ENCODE results near the gene RALGAPA2. TPM values are rescaled to one million over a fixed set of nuclear protein-coding genes. Genes with fewer than 3 reads are reported as not detected.

Gene RALGAPA2
- total RNA-seq, 1 experiment from 2014 or later: 9.8 TPM

GRCh38 chr20:20744170-20744725, 31.8 kb upstream of the RALGAPA2 start:
- no peaks in the 10 kb centered on the region for H3K9me2 ChIP-seq (replicated peaks; ENCODE audit: low read length)
- BruUV-seq (replicated peaks): no TSS peak
- no peaks in the 10 kb centered on the region for H4K20me1 ChIP-seq (ENCODE audit: low read length)
- ChIA-PET CTCF (no interaction called here), POLR2A (ENCODE audit: unreplicated experiment) (no interaction called here)
- no peaks in the 10 kb centered on the region for H3F3A ChIP-seq (ENCODE audit: low read length, unreplicated experiment)
- no peak for ATAC-seq
- no peak for DNase-seq
- H3K27ac ChIP-seq (ENCODE audit: low read length): no peak overlapping the region
- no peaks in the 10 kb centered on the region for H3K36me3 ChIP-seq (ENCODE audit: low read depth, low read length)
- intact Hi-C loops (cut with micrococcal nuclease): no loop called here
- no peaks in the 10 kb centered on the region for H3K4me1 ChIP-seq (ENCODE audit: insufficient read depth, low read length)
- H3K27me3 ChIP-seq (ENCODE audit: low read length): peaks cover 82% of the 10 kb centered on the region
- H2AFZ ChIP-seq (ENCODE audit: low read length): no peak overlapping the region
- TF ChIP-seq EZH2phosphoT487 (IDR thresholded peaks at IDR 0.05; ENCODE audit: borderline replicate concordance, low read length): no peak
- no peaks in the 10 kb centered on the region for H3K79me2 ChIP-seq (ENCODE audit: low read length)
- no peak overlapping the region for H3K9ac ChIP-seq (ENCODE audit: low read length)
- H3K4me2 ChIP-seq (ENCODE audit: low read length): no peak overlapping the region
- no peak overlapping the region for H3K4me3 ChIP-seq (ENCODE audit: low read length)
- peaks cover 11% of the 10 kb centered on the region for H3K9me3 ChIP-seq (ENCODE audit: low read length)

GRCh38 chr20:20743511-20744169, 31.2 kb upstream of the RALGAPA2 start:
- Histone ChIP-seq H3K9me3 (ENCODE audit: low read length) (peaks cover 6% of the 10 kb centered on the region), H3F3A (ENCODE audit: low read length, unreplicated experiment) (no peaks in the 10 kb centered on the region), H3K4me1 (ENCODE audit: insufficient read depth, low read length) (no peaks in the 10 kb centered on the region), H3K36me3 (ENCODE audit: low read depth, low read length) (no peaks in the 10 kb centered on the region), H3K4me3 (ENCODE audit: low read length) (no peak overlapping the region), H4K20me1 (ENCODE audit: low read length) (no peaks in the 10 kb centered on the region), H3K79me2 (ENCODE audit: low read length) (no peaks in the 10 kb centered on the region), H3K27ac (ENCODE audit: low read length) (no peak overlapping the region), H3K9ac (ENCODE audit: low read length) (no peak overlapping the region), H2AFZ (ENCODE audit: low read length) (no peak overlapping the region), H3K27me3 (ENCODE audit: low read length) (peaks cover 83% of the 10 kb centered on the region), H3K4me2 (ENCODE audit: low read length) (no peak overlapping the region), H3K9me2 (replicated peaks; ENCODE audit: low read length) (no peaks in the 10 kb centered on the region)
- CTCF ChIA-PET: no interaction called here
- TF ChIP-seq CTCF (conservative IDR thresholded peaks at IDR 0.05; ENCODE audit: low read depth, low read length): no peak
- BruUV-seq (replicated peaks): no TSS peak
- ATAC-seq: no peak
- POLR2A ChIA-PET (ENCODE audit: unreplicated experiment): no interaction called here
- DNase-seq: no peak
- intact Hi-C loops (cut with micrococcal nuclease): no loop called here

GRCh38 chr20:20741087-20742045, 28.9 kb upstream of the RALGAPA2 start:
- Histone ChIP-seq H3K9ac (ENCODE audit: low read length) (no peak overlapping the region), H3K27ac (ENCODE audit: low read length) (no peak overlapping the region), H3F3A (ENCODE audit: low read length, unreplicated experiment) (no peaks in the 10 kb centered on the region), H3K9me3 (ENCODE audit: low read length) (peaks cover 4% of the 10 kb centered on the region; the same call in 1 of the 2 replicates), H3K79me2 (ENCODE audit: low read length) (no peaks in the 10 kb centered on the region), H3K9me2 (replicated peaks; ENCODE audit: low read length) (no peaks in the 10 kb centered on the region), H3K4me2 (ENCODE audit: low read length) (no peak overlapping the region), H2AFZ (ENCODE audit: low read length) (no peak overlapping the region), H3K4me1 (ENCODE audit: insufficient read depth, low read length) (no peaks in the 10 kb centered on the region), H4K20me1 (ENCODE audit: low read length) (no peaks in the 10 kb centered on the region), H3K36me3 (ENCODE audit: low read depth, low read length) (no peaks in the 10 kb centered on the region), H3K4me3 (ENCODE audit: low read length) (no peak overlapping the region), H3K27me3 (ENCODE audit: low read length) (peaks cover 77% of the 10 kb centered on the region)
- ChIA-PET POLR2A (ENCODE audit: unreplicated experiment) (no interaction called here), CTCF (no interaction called here)
- ATAC-seq: no peak
- intact Hi-C loops (cut with micrococcal nuclease): no loop called here
- no peak for TF ChIP-seq CTCF (conservative IDR thresholded peaks at IDR 0.05; ENCODE audit: low read depth, low read length)
- no peak for TF ChIP-seq EZH2phosphoT487 (IDR thresholded peaks at IDR 0.05; ENCODE audit: borderline replicate concordance, low read length)
- no peak for TF ChIP-seq EZH2 (IDR thresholded peaks at IDR 0.05; ENCODE audit: low read length, unreplicated experiment)
- BruUV-seq (replicated peaks): no TSS peak
- no peak for DNase-seq
